Progenitor cell of endocrine pancreas (in vitro differentiated cells): ENCODE measurements around the gene DKC1. TPM values are rescaled to one million over a fixed set of nuclear protein-coding genes. Genes with fewer than 3 reads are reported as not detected.

Source experiments
- DNase-seq: peaks from one replicate; pipeline ENCODE4 v3.0.0; 2021; ENCODE audit warnings: low spot score; ENCODE audit not compliant: unreplicated experiment
- H3K27ac Mint-ChIP-seq: 2 replicates; pipeline ENCODE4 v1.8.0; 2021; ENCODE audit warnings: mild to moderate bottlenecking, moderate library complexity, mixed read lengths
- H3K27me3 Mint-ChIP-seq: 2 replicates; pipeline ENCODE4 v1.8.0; 2021; ENCODE audit warnings: mixed read lengths
- H3K36me3 Mint-ChIP-seq: 2 replicates; pipeline ENCODE4 v1.8.0; 2022; ENCODE audit warnings: mixed read lengths; ENCODE audit not compliant: insufficient read depth
- H3K4me1 Mint-ChIP-seq: 2 replicates; pipeline ENCODE4 v1.8.0; 2021; ENCODE audit warnings: low read depth, mixed read lengths
- H3K4me3 Mint-ChIP-seq: 2 replicates; pipeline ENCODE4 v1.8.0; 2021; ENCODE audit warnings: low read depth, mild to moderate bottlenecking, moderate library complexity, mixed read lengths
- H3K9me3 Mint-ChIP-seq: 2 replicates; pipeline ENCODE4 v1.8.0; 2021; ENCODE audit warnings: low read depth, mixed read lengths
- CTCF ChIP-seq: fragments of 200-600 bp; sonication (generic); IDR thresholded peaks from one replicate; pipeline ENCODE4 v1.5.0; 2021; ENCODE audit warnings: antibody characterized with exemption, mild to moderate bottlenecking; ENCODE audit not compliant: unreplicated experiment
- total RNA-seq: library from RNA; stranded (reverse); gene quantifications from 2 replicates; pipeline ENCODE4 v1.2.1, GENCODE V29; 2021

The DKC1 gene
- total RNA-seq, 1 donor from 2014 or later, result 58.5 TPM

- no peaks in the 10 kb centered on the region for H3K36me3 Mint-ChIP-seq
- TF ChIP-seq CTCF, result no peak
- no peak overlapping the region for H3K4me3 Mint-ChIP-seq
- peaks cover 3% of the 10 kb centered on the region for H3K27me3 Mint-ChIP-seq
- no peaks in the 10 kb centered on the region for H3K4me1 Mint-ChIP-seq
- H3K27ac Mint-ChIP-seq, result no peak overlapping the region
- DNase-seq, result no peak
- H3K9me3 Mint-ChIP-seq, result peaks cover 24% of the 10 kb centered on the region
Observed at GRCh38 chrX:154727871-154728270, 34.8 kb upstream of the DKC1 start.

- H3K4me3 Mint-ChIP-seq, result no peak overlapping the region
- H3K27ac Mint-ChIP-seq, result no peak overlapping the region
- peaks cover 23% of the 10 kb centered on the region for H3K9me3 Mint-ChIP-seq
- no peak for TF ChIP-seq CTCF
- H3K27me3 Mint-ChIP-seq, result peaks cover 3% of the 10 kb centered on the region
- no peak for DNase-seq
- H3K4me1 Mint-ChIP-seq, result no peaks in the 10 kb centered on the region
- no peaks in the 10 kb centered on the region for H3K36me3 Mint-ChIP-seq
Observed at GRCh38 chrX:154728431-154729190, 34.1 kb upstream of the DKC1 start.

GRCh38 chrX:154729439-154729838 lies 33.2 kb upstream of the DKC1 start:
- TF ChIP-seq CTCF, result no peak
- no peak overlapping the region for H3K27ac Mint-ChIP-seq
- no peaks in the 10 kb centered on the region for H3K4me1 Mint-ChIP-seq
- H3K9me3 Mint-ChIP-seq, result peaks cover 23% of the 10 kb centered on the region
- no peak overlapping the region for H3K4me3 Mint-ChIP-seq
- peaks cover 3% of the 10 kb centered on the region for H3K27me3 Mint-ChIP-seq
- DNase-seq, result no peak
- H3K36me3 Mint-ChIP-seq, result no peaks in the 10 kb centered on the region

- DNase-seq, result no peak
- H3K27ac Mint-ChIP-seq, result no peak overlapping the region
- no peak for TF ChIP-seq CTCF
- H3K27me3 Mint-ChIP-seq, result peaks cover 3% of the 10 kb centered on the region
- H3K36me3 Mint-ChIP-seq, result no peaks in the 10 kb centered on the region
- H3K4me3 Mint-ChIP-seq, result no peak overlapping the region
- H3K9me3 Mint-ChIP-seq, result peaks cover 23% of the 10 kb centered on the region
- no peaks in the 10 kb centered on the region for H3K4me1 Mint-ChIP-seq
Observed at GRCh38 chrX:154730253-154730891, 32.3 kb upstream of the DKC1 start.

GRCh38 chrX:154731184-154731583 lies 31.5 kb upstream of the DKC1 start:
- DNase-seq, result no peak
- H3K9me3 Mint-ChIP-seq, result peaks cover 23% of the 10 kb centered on the region
- no peak overlapping the region for H3K27ac Mint-ChIP-seq
- no peaks in the 10 kb centered on the region for H3K4me1 Mint-ChIP-seq
- no peaks in the 10 kb centered on the region for H3K36me3 Mint-ChIP-seq
- TF ChIP-seq CTCF, result no peak
- H3K4me3 Mint-ChIP-seq, result no peak overlapping the region
- H3K27me3 Mint-ChIP-seq, result peaks cover 3% of the 10 kb centered on the region
